ENCODE results near the gene SORL1-AS1.

SORL1-AS1 gene

DNA sequence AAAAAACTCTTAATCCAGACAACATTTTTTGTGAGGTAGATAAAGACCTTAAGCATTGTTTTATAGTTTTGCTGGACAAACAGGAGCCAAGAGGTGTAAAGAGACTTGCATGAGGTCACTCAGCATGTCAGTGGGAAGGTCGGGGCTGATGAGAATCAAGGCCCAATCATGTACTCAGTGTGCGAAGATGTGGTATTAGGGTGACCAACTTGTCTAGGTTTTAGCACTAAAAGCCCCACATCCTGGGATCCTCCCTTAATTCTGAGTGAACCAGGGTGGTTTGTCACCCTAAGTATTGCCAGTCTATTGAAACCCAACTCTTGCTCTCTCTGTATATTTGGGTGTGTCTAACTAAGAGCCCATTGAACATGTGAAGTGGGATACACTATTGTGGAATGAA, 19.5 kb upstream of the SORL1-AS1 start:
- Mint-ChIP-seq H3K27ac (no peak overlapping the region), H3K9me3 (no peaks in the 10 kb centered on the region), H3K36me3 (peaks cover 22% of the 10 kb centered on the region), H3K27me3 (ENCODE audit: low read depth) (no peaks in the 10 kb centered on the region), H3K4me1 (peaks cover 68% of the 10 kb centered on the region), H3K4me3 (no peak overlapping the region)
- POLR2A ChIA-PET = no interaction called here
- ATAC-seq (no peak), DNase-seq (ENCODE audit: low spot score) (no peak)
- TF ChIP-seq, protein P1, sequence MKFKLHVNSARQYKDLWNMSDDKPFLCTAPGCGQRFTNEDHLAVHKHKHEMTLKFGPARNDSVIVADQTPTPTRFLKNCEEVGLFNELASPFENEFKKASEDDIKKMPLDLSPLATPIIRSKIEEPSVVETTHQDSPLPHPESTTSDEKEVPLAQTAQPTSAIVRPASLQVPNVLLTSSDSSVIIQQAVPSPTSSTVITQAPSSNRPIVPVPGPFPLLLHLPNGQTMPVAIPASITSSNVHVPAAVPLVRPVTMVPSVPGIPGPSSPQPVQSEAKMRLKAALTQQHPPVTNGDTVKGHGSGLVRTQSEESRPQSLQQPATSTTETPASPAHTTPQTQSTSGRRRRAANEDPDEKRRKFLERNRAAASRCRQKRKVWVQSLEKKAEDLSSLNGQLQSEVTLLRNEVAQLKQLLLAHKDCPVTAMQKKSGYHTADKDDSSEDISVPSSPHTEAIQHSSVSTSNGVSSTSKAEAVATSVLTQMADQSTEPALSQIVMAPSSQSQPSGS (CRISPR knock-in tag; IDR thresholded peaks at IDR 0.05; ENCODE audit: borderline replicate concordance, low read depth) = no peak
- TF ChIP-seq NR2C2 (CRISPR knock-in tag; IDR thresholded peaks at IDR 0.05) (no peak), FOXP1 (CRISPR knock-in tag; IDR thresholded peaks at IDR 0.05; ENCODE audit: borderline replicate concordance) (no peak), JAZF1 (CRISPR knock-in tag; IDR thresholded peaks at IDR 0.05) (no peak), PRRX2 (CRISPR knock-in tag; IDR thresholded peaks at IDR 0.05) (no peak), EMX1 (CRISPR knock-in tag; IDR thresholded peaks at IDR 0.05) (no peak), TP53 (CRISPR knock-in tag; IDR thresholded peaks at IDR 0.05) (no peak), NR1H2 (CRISPR knock-in tag; IDR thresholded peaks at IDR 0.05) (no peak), FOXK1 (CRISPR knock-in tag; IDR thresholded peaks at IDR 0.05) (no peak)
- TF ChIP-seq, protein P2, sequence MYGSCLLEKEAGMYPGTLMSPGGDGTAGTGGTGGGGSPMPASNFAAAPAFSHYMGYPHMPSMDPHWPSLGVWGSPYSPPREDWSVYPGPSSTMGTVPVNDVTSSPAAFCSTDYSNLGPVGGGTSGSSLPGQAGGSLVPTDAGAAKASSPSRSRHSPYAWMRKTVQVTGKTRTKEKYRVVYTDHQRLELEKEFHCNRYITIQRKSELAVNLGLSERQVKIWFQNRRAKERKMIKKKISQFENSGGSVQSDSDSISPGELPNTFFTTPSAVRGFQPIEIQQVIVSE (CRISPR knock-in tag; IDR thresholded peaks at IDR 0.05; ENCODE audit: borderline replicate concordance) = no peak
- TF ChIP-seq, protein P3, sequence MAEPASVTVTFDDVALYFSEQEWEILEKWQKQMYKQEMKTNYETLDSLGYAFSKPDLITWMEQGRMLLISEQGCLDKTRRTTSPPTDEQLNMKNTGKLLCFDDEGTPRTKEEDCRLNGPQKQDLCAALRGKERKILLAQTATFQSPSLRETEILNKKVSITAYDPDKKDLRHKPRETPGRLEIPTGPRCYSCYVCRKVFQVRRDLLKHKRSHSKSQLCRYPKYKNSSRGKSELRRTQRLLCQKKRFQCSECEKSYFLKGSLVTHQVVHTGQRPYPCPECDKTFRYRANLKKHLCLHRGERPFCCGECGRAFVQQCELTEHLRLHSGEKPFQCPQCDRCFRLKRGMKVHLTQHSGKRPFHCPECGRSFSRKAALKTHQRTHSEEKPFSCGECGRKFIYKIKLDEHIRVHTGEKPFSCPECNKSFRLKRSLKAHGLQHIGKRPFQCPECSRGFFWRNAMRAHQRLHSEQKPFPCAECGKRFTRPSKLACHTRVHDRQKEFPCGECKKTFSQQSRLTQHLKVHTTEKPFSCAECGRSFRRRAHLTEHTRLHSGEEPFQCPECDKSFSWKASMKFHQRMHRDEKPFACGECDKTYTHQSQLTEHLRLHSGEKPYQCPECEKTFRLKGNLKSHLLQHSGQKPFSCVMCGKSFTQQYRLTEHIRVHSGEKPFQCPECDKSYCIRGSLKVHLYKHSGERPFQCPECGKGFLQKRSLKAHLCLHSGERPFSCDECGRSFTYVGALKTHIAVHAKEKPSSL (CRISPR knock-in tag; conservative IDR thresholded peaks at IDR 0.05) = no peak
- CTCF ChIA-PET = no interaction called here

DNA sequence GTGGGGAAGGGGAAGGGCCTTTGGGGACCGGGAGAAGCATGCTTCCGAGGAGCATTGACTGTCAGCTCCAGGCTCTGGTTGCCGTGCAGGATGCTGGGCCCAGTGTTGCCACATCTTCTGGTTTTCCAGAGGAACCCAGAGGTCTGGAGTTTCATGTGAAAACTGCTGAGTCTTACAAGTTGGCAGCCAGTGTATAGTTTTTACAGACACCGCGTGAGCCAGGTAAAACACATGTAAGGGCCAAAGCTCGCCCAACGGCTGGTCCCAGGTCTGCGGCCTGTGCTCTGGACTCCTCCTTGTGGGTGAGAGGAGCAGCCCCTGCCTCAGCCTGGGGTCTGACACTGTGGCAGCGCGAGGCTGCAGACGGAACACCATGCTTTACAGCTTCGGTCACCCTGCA, 18.4 kb upstream of the SORL1-AS1 start:
- TF ChIP-seq KAT7 (CRISPR knock-in tag; IDR thresholded peaks at IDR 0.05; ENCODE audit: borderline replicate concordance) (no peak), CREB1 (CRISPR knock-in tag; IDR thresholded peaks at IDR 0.05) (no peak), SMAD4 (CRISPR knock-in tag; IDR thresholded peaks at IDR 0.05) (no peak), NFYB (CRISPR knock-in tag; conservative IDR thresholded peaks at IDR 0.05; ENCODE audit: low read depth) (no peak), ZNF263 (CRISPR knock-in tag; IDR thresholded peaks at IDR 0.05; ENCODE audit: low read depth) (no peak), OVOL2 (CRISPR knock-in tag; IDR thresholded peaks at IDR 0.05; ENCODE audit: borderline replicate concordance) (no peak), SP1 (CRISPR knock-in tag; conservative IDR thresholded peaks at IDR 0.05) (no peak), NFATC4 (CRISPR knock-in tag; IDR thresholded peaks at IDR 0.05) (no peak)
- TF ChIP-seq, protein P4, sequence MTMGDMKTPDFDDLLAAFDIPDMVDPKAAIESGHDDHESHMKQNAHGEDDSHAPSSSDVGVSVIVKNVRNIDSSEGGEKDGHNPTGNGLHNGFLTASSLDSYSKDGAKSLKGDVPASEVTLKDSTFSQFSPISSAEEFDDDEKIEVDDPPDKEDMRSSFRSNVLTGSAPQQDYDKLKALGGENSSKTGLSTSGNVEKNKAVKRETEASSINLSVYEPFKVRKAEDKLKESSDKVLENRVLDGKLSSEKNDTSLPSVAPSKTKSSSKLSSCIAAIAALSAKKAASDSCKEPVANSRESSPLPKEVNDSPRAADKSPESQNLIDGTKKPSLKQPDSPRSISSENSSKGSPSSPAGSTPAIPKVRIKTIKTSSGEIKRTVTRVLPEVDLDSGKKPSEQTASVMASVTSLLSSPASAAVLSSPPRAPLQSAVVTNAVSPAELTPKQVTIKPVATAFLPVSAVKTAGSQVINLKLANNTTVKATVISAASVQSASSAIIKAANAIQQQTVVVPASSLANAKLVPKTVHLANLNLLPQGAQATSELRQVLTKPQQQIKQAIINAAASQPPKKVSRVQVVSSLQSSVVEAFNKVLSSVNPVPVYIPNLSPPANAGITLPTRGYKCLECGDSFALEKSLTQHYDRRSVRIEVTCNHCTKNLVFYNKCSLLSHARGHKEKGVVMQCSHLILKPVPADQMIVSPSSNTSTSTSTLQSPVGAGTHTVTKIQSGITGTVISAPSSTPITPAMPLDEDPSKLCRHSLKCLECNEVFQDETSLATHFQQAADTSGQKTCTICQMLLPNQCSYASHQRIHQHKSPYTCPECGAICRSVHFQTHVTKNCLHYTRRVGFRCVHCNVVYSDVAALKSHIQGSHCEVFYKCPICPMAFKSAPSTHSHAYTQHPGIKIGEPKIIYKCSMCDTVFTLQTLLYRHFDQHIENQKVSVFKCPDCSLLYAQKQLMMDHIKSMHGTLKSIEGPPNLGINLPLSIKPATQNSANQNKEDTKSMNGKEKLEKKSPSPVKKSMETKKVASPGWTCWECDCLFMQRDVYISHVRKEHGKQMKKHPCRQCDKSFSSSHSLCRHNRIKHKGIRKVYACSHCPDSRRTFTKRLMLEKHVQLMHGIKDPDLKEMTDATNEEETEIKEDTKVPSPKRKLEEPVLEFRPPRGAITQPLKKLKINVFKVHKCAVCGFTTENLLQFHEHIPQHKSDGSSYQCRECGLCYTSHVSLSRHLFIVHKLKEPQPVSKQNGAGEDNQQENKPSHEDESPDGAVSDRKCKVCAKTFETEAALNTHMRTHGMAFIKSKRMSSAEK (CRISPR knock-in tag; IDR thresholded peaks at IDR 0.05; ENCODE audit: borderline replicate concordance) = no peak
- TF ChIP-seq, protein P5, sequence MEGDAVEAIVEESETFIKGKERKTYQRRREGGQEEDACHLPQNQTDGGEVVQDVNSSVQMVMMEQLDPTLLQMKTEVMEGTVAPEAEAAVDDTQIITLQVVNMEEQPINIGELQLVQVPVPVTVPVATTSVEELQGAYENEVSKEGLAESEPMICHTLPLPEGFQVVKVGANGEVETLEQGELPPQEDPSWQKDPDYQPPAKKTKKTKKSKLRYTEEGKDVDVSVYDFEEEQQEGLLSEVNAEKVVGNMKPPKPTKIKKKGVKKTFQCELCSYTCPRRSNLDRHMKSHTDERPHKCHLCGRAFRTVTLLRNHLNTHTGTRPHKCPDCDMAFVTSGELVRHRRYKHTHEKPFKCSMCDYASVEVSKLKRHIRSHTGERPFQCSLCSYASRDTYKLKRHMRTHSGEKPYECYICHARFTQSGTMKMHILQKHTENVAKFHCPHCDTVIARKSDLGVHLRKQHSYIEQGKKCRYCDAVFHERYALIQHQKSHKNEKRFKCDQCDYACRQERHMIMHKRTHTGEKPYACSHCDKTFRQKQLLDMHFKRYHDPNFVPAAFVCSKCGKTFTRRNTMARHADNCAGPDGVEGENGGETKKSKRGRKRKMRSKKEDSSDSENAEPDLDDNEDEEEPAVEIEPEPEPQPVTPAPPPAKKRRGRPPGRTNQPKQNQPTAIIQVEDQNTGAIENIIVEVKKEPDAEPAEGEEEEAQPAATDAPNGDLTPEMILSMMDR (IDR thresholded peaks at IDR 0.05) = no peak
- TF ChIP-seq, protein P6, sequence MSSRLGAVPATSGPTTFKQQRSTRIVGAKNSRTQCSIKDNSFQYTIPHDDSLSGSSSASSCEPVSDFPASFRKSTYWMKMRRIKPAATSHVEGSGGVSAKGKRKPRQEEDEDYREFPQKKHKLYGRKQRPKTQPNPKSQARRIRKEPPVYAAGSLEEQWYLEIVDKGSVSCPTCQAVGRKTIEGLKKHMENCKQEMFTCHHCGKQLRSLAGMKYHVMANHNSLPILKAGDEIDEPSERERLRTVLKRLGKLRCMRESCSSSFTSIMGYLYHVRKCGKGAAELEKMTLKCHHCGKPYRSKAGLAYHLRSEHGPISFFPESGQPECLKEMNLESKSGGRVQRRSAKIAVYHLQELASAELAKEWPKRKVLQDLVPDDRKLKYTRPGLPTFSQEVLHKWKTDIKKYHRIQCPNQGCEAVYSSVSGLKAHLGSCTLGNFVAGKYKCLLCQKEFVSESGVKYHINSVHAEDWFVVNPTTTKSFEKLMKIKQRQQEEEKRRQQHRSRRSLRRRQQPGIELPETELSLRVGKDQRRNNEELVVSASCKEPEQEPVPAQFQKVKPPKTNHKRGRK (CRISPR knock-in tag; IDR thresholded peaks at IDR 0.05; ENCODE audit: borderline replicate concordance) = no peak
- peaks cover 21% of the 10 kb centered on the region for H3K36me3 Mint-ChIP-seq
- H3K9me3 Mint-ChIP-seq = no peaks in the 10 kb centered on the region
- DNase-seq (ENCODE audit: low spot score) (no peak), ATAC-seq (peak; percentile 14)
- peaks cover 69% of the 10 kb centered on the region for H3K4me1 Mint-ChIP-seq
- H3K4me3 Mint-ChIP-seq = no peak overlapping the region
- no peaks in the 10 kb centered on the region for H3K27me3 Mint-ChIP-seq (ENCODE audit: low read depth)
- CTCF ChIA-PET = no interaction called here
- peak overlapping the region; percentile 43; the same call in 1 of the 2 replicates for H3K27ac Mint-ChIP-seq
- POLR2A ChIA-PET = no interaction called here

Data from WTC11 (cell line).